Sigmoid colon (tissue), 7 donors: ENCODE data around the gene USP24. TPM values are rescaled to one million over a fixed set of nuclear protein-coding genes. Genes with fewer than 3 reads are reported as not detected.

Experiments
- DNase-seq: peaks from one replicate; pipeline ENCODE4 v3.0.0-alpha.2; 2019
- H3K27ac ChIP-seq, 4 donors: fragments of 200-600 bp; sonication (generic); one replicate each; pipeline ENCODE4 v1.5.1; 2016 to 2019; ENCODE audit warnings: mild to moderate bottlenecking in 1 of 4
- H3K27me3 ChIP-seq, 3 donors: fragments of 200-600 bp; sonication (generic); one replicate each; pipeline ENCODE4 v1.5.1; 2019; ENCODE audit warnings: mild to moderate bottlenecking in 1 of 3
- H3K36me3 ChIP-seq, 4 donors: fragments of 200-600 bp; sonication (generic); one replicate each; pipeline ENCODE4 v1.5.1; 2016 to 2019
- H3K4me1 ChIP-seq, 4 donors: fragments of 200-600 bp; sonication (generic); one replicate each; pipeline ENCODE4 v1.5.1; 2017 to 2019
- H3K4me3 ChIP-seq, 4 donors: fragments of 200-600 bp; sonication (generic); one replicate each; pipeline ENCODE4 v1.5.1; 2017 to 2019; ENCODE audit warnings: mild to moderate bottlenecking in 2 of 4, moderate library complexity in 1 of 4
- H3K9me3 ChIP-seq, 4 donors: fragments of 200-600 bp in 3 of 4; sonication (generic) in 3 of 4; one replicate each; pipeline versions ENCODE4 v1.5.1 to v1.6.1; 2013 to 2019
- EP300 ChIP-seq, 4 donors: sonication (generic); formaldehyde crosslinking; IDR thresholded peaks; one replicate each; pipeline ENCODE4 v1.6.1; 2017; ENCODE audit warnings: antibody characterized with exemption in 4 of 4
- POLR2A ChIP-seq, 2 donors: fragments of 450-650 bp; IDR thresholded peaks; one replicate each; pipeline ENCODE4 v1.6.1; 2016; ENCODE audit warnings: antibody characterized with exemption in 2 of 2, mild to moderate bottlenecking in 2 of 2, moderate library complexity in 2 of 2
- POLR2AphosphoS5 ChIP-seq, 4 donors: sonication (generic); formaldehyde crosslinking; IDR thresholded peaks; one replicate each; pipeline ENCODE4 v1.6.1; 2017; ENCODE audit warnings: antibody characterized with exemption in 4 of 4
- WGBS, 2 donors: extraction: QIAGEN DNeasy Blood & Tissue Kit; methylation state at CpG; one replicate each; pipeline ENCODE4 v1.1.7; 2013; 5-methylcytosine and 5-hydroxymethylcytosine counted together
- intact Hi-C: fragments of 100-400 bp; cut with DNase I; formaldehyde crosslinking; loops from one replicate; pipeline ENCODE4 v1.15.1; 2023
- polyA plus RNA-seq, 3 donors: library from polyadenylated mRNA; stranded (reverse); fragments of 200-250 nt; gene quantifications; one replicate each; pipeline ENCODE4 v1.2.3, GENCODE V29; 2013
- total RNA-seq, 4 donors: library from RNA; depleted of rRNA; stranded (reverse); fragments of >200 nt; gene quantifications; one replicate each; pipeline ENCODE4 v1.1.0, GENCODE V29; 2016
- TF ChIP-seq, protein P1 (sequence below), 4 experiments: fragments of 450-650 bp in 3 of 4; fragments of 200-600 bp in 1 of 4; IDR thresholded peaks; one replicate each; pipeline ENCODE4 v1.5.1; 2016 to 2019; ENCODE audit warnings: antibody characterized with exemption in 4 of 4, mild to moderate bottlenecking in 3 of 4, moderate library complexity in 2 of 4
- donor health status: healthy with polysubstance abuse.
- donor health status: Bipolar disorder and iron deficiency.
- donor health status: healthy.

Gene USP24
- total and polyA plus RNA-seq, 7 donors, result 3.6 to 66.2 (median 46.4) TPM

GRCh38 chr1:55222152-55222551 is 7.0 kb upstream of the USP24 start:
- Histone ChIP-seq H3K9me3 (no peaks in the 10 kb centered on the region), H3K27ac (no peak overlapping the region), H3K36me3 (no peaks in the 10 kb centered on the region), H3K4me1 (no peaks in the 10 kb centered on the region), H3K4me3 (no peak overlapping the region), H3K27me3 (no peaks in the 10 kb centered on the region)
- no peak for DNase-seq
- TF ChIP-seq POLR2A (IDR thresholded peaks at IDR 0.05) (no peak), EP300 (IDR thresholded peaks at IDR 0.05) (no peak), POLR2AphosphoS5 (IDR thresholded peaks at IDR 0.05) (no peak)
- TF ChIP-seq, protein P1, sequence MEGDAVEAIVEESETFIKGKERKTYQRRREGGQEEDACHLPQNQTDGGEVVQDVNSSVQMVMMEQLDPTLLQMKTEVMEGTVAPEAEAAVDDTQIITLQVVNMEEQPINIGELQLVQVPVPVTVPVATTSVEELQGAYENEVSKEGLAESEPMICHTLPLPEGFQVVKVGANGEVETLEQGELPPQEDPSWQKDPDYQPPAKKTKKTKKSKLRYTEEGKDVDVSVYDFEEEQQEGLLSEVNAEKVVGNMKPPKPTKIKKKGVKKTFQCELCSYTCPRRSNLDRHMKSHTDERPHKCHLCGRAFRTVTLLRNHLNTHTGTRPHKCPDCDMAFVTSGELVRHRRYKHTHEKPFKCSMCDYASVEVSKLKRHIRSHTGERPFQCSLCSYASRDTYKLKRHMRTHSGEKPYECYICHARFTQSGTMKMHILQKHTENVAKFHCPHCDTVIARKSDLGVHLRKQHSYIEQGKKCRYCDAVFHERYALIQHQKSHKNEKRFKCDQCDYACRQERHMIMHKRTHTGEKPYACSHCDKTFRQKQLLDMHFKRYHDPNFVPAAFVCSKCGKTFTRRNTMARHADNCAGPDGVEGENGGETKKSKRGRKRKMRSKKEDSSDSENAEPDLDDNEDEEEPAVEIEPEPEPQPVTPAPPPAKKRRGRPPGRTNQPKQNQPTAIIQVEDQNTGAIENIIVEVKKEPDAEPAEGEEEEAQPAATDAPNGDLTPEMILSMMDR (IDR thresholded peaks at IDR 0.05), result no peak
- WGBS, 2 donors, result 80 to 82% methylated on average over 6 of the region's 6 CpGs
- intact Hi-C loops, result no loop called here

- Histone ChIP-seq H3K9me3 (no peaks in the 10 kb centered on the region), H3K4me3 (no peak overlapping the region), H3K27ac (peak overlapping the region in 2 of 4 donors; percentile 14 to 97), H3K4me1 (peaks cover 0 to 26% (median 13%) of the 10 kb centered on the region in 4 donors), H3K36me3 (no peaks in the 10 kb centered on the region), H3K27me3 (no peaks in the 10 kb centered on the region)
- intact Hi-C loops, result loop anchor here (5.0 kb wide), 2 partner anchors 60 to 70 kb away; no protein-coding TSS in a partner anchor
- WGBS, 2 donors, result 17 to 28% methylated on average over 6 of the region's 6 CpGs
- TF ChIP-seq POLR2AphosphoS5 (IDR thresholded peaks at IDR 0.05) (peak in 1 of 4 donors; percentile 21), EP300 (IDR thresholded peaks at IDR 0.05) (no peak)
- TF ChIP-seq, protein P1 (IDR thresholded peaks at IDR 0.05), result no peak
- no peak for DNase-seq
These were observed 2.2 kb upstream of the USP24 start for GRCh38 chr1:55217226-55217986.

DNA sequence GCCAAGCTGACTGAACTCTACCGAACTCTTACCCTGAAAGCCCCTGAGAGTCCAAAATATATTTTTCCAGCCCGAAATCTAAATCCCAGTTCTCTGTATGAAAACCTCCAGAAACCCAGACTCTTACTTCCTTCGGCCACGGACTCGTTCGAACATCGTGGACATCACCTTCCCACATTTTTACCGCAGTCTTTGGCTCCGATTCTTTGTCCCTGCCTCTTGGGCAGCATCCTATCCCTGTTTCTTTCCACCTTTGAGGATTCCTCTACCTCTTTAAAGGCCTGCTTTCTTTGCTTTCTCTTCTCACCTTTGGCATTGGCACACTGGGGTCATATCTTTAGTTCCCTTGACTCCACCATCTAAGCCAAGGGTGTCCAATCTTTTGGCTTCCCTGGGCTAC is 932 bp upstream of the USP24 start:
- Histone ChIP-seq H3K27me3 (no peaks in the 10 kb centered on the region), H3K27ac (peak overlapping the region; percentile 94 to 97 (median 96)), H3K4me3 (peak overlapping the region; percentile 61 to 93 (median 72)), H3K36me3 (no peaks in the 10 kb centered on the region), H3K4me1 (peaks cover 0 to 39% (median 26%) of the 10 kb centered on the region in 4 donors), H3K9me3 (no peaks in the 10 kb centered on the region)
- TF ChIP-seq EP300 (IDR thresholded peaks at IDR 0.05) (no peak), POLR2A (IDR thresholded peaks at IDR 0.05) (no peak), POLR2AphosphoS5 (IDR thresholded peaks at IDR 0.05) (no peak)
- TF ChIP-seq, protein P1 (IDR thresholded peaks at IDR 0.05), result no peak
- 36 to 44% methylated on average over 9 of the region's 9 CpGs for WGBS, 2 donors
- intact Hi-C loops, result loop anchor here (5.0 kb wide), 2 partner anchors 61 to 69 kb away; no protein-coding TSS in a partner anchor
- no peak for DNase-seq

DNA sequence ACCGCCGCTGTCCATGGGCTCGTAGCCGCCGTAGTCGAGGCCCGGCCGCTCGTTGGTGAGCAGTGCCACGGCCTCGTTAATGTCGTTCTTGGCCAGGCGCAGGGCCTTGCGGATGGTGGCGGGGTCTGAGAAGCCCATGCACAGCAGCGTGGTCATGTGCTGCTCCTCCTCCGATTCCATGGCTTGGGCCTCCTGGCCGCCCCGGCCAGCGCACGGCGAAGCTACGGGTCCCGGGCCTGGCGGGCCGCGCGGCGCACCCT is 300 bp downstream of the USP24 start:
- TF ChIP-seq POLR2A (IDR thresholded peaks at IDR 0.05), result no peak
- TF ChIP-seq EP300 (IDR thresholded peaks at IDR 0.05), result no peak
- TF ChIP-seq, protein P1 (IDR thresholded peaks at IDR 0.05), result no peak
- Histone ChIP-seq H3K27me3 (no peaks in the 10 kb centered on the region), H3K9me3 (no peaks in the 10 kb centered on the region), H3K27ac (peak overlapping the region; percentile 94 to 97 (median 96)), H3K4me3 (peak overlapping the region; percentile 61 to 93 (median 72)), H3K36me3 (no peaks in the 10 kb centered on the region), H3K4me1 (peaks cover 0 to 51% (median 38%) of the 10 kb centered on the region in 4 donors)
- intact Hi-C loops, result loop anchor here (5.0 kb wide), 2 partner anchors 62 to 68 kb away; no protein-coding TSS in a partner anchor
- WGBS, 2 donors, result 0% methylated on average over 29 of the region's 29 CpGs
- DNase-seq, result peak; percentile 64
